ENCODE data around the gene FBXO36.

- TF ChIP-seq CTCF (IDR thresholded peaks at IDR 0.05) = no peak
- TF ChIP-seq EZH2 (IDR thresholded peaks at IDR 0.05) = no peak
Measured at GRCh38 chr2:230052299-230052698, 130.0 kb downstream of the FBXO36 start.
